NCI-H1694 (cell line): ENCODE data around the gene GCG.
A peak's percentile ranks its signal among the peaks of the same experiment; 100 is the strongest.

Source experiments
- DNase-seq: peaks from one replicate; lab custom pipeline; 2025; lab: John Stamatoyannopoulos, UW

GCG gene

DNA sequence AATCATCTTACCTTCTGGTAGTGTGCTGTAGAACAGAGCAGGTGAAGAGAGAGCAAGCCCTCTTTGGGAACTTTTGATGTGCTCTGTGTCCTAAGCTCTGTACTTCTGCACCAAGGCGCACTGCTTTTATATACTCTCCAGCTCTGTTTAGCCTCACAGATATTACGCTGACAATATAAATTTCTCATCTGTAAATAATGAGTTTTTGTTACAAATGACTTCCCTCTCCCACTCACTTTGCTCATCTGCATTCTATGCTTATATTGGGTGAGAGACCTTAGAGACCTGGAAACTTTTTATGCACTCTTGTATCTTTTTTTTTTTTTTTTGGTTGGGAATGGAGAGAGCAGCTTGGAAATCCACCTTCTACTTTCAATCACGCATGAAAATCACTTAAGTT, at the start of gene GCG:
Gene GCG (minus strand): TSS at position 101 of the 400 bp plus-strand sequence. CDS start 3,069 bp downstream, outside the sequence.
- no peak for DNase-seq

DNA sequence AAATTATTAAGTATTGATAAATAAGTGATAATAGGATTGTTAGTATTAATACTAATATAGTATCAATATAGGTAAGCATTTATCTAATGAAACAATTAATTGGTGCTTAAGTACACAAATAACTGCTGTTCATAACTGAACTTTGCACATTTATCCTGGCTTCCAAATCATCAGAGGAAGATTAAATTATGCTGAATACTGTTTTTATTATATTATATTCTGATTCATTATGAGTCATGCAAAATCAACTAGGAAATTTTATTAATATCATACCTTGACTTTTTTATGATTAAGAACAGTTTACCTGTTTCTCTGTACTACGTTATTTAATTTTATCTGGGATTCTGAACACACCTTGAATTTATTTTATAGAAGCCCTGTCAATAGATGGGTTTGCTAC, 48.6 kb upstream of the GCG start:
- no peak for DNase-seq

DNA sequence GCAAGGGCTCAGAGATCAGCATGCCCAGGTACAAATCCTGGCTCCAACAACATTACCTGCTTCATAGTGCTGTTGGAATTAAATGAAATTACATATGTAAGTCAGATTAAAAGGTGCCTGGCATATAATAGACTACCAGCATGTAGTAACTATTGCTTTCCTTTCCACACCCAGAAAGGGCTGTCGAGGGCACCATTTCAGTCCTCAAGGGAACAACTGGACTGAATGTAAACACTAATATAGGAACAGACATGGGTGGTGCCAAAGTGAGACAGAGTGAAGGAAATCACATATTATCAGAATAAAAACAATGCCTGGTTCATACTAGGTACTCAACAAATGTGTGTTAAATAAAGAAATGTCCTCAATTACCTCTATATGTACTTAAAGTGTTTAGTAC, 47.9 kb upstream of the GCG start:
- DNase-seq: no peak

DNA sequence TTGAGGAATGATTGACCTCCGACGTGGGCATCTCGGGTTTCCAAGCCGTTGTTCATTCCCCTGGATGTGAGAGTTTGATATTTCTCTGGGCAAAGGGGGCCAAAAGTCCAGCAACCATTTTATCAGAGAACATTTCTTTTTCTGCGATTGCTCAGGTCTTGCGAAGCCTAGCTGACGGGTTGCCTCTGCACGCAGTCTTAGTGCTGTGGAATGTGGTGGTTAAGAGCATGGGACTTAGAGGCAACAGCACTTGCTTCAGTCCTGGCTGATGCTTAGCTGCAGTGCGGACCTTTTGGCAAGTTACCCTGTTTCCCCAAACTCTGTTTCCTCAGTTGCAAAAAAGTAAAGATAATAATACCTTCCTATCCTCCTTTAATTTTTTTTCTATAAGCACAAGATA, 46.2 kb upstream of the GCG start:
- no peak for DNase-seq

DNA sequence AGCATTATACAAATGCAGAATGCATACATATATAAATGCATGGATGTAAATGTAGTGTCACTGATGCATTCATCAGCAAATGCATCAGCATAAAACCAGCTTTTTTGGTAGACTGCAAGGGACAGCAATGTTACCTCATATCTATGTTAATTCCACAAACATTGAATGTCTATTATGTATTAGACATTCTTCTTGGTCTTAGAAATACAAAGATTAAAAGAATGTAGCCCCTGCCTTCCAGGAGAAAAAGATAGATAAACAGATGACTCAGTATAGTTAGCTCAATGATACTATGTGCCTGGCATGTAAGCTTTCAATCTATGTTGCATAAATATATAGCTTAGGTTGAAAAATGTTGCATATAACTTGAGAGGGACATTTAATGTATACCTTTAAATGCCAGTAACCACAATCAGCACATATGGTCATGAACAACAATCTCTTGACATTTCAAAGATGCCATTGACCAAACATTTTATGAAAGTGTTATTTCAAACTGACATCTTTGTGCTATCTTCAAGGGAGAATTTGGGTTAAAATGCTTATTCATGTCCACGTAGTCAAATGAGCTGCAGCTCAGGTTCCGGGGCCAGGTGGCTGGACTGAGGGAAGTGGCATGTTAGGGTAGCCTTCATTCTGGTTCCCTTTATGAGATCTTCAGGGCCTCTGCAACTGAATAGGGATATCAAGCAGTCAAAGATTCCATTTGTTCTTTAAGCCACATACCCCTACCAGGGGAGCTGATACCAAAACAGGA, 45.2 kb upstream of the GCG start:
- DNase-seq: no peak

DNA sequence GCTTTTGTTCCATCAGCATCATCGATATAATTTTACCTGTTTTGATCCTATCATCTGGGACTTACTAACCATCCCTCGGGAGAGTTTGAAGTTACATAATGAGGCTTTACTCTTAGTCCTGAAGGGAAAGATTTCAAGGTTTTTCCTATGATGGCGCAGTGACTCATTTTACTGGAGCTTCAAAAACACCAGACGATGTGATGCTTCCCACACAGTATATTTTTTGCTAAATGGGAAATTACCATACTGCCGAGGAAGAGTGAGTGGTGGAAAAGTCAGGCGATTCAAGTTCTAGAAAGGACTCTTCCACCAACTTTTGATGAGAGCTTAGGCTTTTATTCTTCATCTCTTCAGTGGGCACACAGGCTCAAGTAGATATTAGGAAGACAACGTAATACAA, 44.6 kb upstream of the GCG start:
- DNase-seq: no peak

- DNase-seq: no peak
Measured at GRCh38 chr2:162188451-162188850, 36.4 kb upstream of the GCG start.

GRCh38 chr2:162185541-162186232, 33.6 kb upstream of the GCG start:
- DNase-seq: no peak

DNA sequence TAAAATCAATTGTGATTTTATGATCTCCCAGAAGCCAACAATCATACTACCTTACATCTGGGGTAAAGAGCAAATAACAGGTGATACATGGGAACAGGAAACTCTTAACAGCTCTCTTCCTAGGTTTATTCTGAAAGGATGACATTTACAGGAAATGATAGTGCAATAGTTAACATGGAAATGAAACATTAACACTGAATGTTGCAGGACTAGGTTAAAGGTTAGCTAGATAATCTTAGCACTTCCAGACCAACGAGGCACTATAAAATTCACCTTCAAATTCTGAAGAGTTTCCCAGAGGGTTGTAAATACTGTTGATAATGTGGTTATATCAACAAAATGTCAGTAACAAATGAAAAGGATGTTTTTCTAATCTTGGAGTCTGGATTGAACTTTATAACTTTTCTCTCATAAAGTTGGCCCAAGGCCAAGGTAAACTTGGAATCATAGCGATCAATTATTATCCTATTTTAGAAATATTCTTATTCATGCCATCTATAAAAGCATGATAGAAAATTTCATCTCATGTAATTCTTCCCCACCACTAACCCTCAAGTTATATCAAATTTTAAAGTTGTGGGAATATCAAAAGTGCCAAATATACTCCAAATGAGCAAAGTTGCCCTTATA, 32.9 kb upstream of the GCG start:
- no peak for DNase-seq

GRCh38 chr2:162184359-162184758, 32.3 kb upstream of the GCG start:
- peak; percentile 63 for DNase-seq

DNA sequence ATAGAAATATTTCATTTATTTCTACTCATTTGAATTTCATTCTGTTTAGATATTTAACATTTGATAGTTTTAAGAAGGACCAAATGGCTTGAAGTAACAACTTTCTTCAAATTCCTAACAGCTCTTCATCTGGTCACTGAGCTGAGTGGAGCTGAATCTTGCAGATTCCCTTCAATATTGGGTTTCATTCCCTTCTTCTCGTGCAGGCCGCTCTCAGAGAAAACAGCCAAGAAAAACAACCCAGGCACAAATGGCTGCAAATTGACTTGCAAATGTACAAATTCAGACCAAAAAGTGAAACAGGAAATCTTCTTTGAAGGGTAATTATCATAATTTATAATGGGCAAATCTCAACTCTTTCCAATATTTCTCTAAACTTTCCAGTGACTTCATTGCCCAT, 30.3 kb upstream of the GCG start:
- no peak for DNase-seq

DNA sequence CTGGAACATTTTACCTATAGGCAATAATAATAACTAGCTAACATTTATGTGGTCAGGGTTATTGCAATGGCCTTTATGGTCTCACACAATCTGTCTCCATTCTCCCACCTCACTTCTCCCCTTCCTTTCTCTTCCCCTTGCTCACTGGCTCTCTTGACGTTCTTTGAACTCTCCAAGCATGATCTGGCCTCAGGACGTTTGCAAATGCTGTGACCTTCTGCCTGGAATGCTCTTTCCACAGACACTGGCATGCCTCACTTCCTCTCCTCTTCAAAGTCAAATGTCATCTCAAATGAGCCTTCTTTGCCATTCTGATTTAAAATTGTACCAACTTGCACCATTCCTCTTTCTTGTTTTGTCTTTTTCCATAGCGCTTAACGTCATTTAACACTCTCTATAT, 25.3 kb upstream of the GCG start:
- DNase-seq: no peak

- no peak for DNase-seq
Measured at GRCh38 chr2:162175714-162176113, 23.7 kb upstream of the GCG start.

DNA sequence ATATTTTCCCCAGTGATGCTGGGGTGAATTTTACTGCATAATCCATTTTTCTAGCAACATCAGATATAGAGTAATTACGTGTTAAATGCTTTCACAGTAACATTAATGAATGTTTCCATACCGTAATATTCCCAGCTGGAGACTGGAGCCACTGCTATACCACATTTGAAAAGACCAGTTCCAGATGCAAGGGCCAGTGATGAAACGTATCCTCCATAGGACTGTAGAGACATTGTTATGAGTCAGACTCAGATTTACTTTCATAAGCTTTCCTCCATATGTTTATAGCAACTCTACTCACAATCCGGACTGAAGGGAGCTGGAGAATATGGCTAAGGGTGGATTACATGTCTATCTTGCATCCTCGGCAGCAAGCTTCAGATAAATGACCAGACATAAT, 22.7 kb upstream of the GCG start:
- no peak for DNase-seq

DNA sequence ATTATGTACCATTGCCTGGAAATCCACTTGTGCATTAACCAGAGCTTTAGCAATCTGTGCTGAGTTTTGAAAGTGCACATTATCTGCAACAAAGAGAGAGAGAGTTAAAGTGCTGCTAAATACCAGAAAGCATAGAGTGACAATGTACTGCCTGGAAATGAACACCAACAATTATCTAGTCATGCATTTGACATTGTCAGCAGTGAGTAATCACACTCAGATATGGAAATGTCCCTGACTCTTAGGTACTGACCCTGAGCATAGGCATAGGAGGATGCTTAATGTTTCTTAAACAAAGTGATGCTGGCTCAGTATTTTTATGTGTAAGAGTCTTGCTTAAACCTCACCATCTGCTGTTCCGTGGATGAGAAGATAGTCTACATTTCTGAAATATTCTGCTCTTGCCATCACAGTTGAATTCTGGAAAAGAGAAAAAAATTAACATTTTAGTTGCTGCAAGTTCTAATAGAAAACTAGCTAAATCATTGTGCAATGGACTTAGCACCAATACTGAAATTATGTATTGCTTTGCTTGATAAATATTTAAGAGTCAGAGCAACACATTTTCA, 20.8 kb upstream of the GCG start:
- DNase-seq: no peak

DNA sequence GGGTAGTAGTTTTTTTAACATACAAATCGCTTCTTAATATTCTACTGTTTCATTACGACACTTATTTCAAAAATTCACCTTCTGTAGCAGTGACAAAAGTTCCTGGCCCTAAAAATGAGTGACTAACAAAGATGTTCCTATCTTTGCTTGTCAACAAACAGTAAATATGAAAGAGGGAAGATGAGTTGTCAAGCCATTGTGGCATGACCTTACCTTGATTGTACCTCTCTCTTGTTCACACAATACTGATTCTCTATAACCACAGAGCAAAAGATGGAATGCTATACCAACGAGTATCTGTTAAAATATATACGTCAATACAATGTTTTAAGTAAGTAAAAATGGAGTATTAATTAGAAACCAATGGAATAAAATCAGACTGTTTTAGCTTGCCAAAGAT, 14.7 kb upstream of the GCG start:
- no peak for DNase-seq

DNA sequence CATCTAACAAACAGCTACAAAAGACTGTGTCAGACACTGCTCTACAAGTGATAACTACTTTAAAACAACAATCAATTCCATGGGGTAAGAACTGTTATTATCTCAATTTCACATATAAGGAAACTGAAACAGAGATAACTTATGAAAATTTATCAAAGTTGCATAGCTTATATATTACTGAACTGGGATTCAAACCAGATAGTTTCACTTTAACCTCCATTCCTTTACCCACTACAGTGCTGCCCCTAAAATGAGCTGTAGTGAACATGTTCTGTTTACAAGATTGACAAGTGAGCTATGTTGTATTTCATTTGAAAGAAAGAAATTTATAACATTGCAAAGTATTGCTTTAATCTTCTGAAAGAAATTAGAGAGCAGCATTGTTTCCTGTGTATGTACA, 14.1 kb upstream of the GCG start:
- no peak for DNase-seq

GRCh38 chr2:162164802-162165201, 12.8 kb upstream of the GCG start:
- no peak for DNase-seq

GRCh38 chr2:162159446-162159845, 7.4 kb upstream of the GCG start:
- DNase-seq: no peak

DNA sequence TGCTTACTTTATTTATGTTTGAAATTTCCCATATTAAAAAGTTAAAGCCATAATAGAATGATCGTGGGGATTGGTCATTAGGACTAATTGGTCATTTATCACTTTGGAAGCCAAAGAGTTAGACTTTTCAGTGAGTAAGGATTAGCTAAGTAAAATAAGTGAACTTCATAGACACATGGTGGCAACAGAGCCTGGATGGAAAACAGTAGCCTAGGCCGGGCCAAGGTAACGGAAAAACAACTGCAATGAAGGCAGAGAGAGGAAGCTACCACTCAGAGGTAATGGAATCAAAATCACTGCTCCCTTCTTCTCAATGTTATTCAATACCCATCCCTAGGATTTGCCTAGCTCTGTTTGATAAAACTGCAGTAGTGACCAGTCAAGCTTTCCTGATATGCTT, 4.1 kb upstream of the GCG start:
- no peak for DNase-seq

DNA sequence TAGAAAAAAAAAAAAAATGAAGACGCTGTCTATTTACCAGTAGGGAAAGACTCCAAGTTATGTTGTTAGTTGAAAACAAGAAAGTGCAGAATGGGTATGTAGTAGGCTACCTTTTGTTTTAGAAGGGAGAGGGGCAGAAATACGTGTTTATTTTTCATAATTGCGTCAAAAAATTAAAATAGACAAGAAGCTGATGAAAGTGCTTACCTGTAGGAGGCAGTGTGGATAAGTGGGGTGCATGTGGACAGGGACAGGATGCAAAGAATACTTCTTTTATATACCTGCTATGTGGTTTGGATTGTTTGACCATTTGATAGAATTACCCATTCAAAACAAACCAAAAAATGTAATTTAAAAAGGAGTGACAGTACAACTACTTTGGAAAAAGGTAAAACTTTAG, 3.0 kb upstream of the GCG start:
- no peak for DNase-seq

DNA sequence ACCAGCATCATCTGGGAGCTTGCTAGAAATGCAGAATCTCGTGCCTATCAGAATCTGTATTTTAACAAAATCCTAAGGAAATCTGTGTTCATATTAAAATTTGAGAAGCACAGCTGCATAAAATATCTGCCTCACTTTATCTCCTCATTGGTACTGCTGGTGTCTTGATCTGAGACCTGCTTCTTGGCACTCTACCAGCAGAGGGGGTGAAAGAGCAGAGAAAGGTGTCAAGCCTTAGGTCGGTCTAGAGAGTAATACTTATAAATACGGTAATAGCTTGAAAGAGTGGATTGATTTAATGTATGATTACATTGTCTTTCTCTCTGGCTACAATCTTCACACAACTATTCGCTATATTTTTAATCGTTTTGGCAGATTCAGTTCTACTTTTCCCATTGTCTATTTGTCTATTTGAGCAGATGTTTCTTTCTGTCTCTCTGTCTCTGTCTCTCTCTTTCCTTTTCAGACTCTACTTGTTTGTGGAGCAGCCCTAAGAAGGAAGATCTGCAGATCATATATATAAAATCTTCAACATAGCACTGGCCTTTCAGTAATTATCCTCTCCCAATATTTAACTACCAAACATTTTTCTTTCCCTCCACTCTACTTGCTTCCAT, 1.7 kb upstream of the GCG start:
- peak; percentile 72 for DNase-seq

- DNase-seq: no peak
Measured at GRCh38 chr2:162149940-162150339, 2.1 kb downstream of the GCG start.
